Measurements from ENCODE around the gene ASMT.

DNA sequence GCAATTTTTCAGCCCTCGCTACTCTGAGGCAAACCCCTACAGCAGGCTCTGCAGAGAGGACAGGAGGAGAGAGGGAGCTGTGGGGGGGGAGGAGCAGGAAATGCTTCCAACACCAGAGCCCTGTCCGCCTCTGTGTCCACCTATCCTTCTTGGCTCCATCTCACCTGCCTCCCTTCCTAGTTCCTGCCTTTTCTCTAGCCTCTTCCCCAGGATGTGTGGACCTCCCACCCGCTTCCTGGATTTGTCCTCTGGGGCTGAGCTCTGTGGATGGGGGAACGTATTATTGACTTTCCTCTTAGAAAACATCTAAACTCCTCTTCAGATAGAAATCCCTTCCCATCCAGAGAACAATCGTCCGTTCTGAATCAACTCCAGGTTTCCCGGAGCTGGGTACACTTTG is 14.4 kb downstream of the ASMT start:
- TF ChIP-seq, protein P1, sequence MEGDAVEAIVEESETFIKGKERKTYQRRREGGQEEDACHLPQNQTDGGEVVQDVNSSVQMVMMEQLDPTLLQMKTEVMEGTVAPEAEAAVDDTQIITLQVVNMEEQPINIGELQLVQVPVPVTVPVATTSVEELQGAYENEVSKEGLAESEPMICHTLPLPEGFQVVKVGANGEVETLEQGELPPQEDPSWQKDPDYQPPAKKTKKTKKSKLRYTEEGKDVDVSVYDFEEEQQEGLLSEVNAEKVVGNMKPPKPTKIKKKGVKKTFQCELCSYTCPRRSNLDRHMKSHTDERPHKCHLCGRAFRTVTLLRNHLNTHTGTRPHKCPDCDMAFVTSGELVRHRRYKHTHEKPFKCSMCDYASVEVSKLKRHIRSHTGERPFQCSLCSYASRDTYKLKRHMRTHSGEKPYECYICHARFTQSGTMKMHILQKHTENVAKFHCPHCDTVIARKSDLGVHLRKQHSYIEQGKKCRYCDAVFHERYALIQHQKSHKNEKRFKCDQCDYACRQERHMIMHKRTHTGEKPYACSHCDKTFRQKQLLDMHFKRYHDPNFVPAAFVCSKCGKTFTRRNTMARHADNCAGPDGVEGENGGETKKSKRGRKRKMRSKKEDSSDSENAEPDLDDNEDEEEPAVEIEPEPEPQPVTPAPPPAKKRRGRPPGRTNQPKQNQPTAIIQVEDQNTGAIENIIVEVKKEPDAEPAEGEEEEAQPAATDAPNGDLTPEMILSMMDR (conservative IDR thresholded peaks at IDR 0.05 in 1 of 2, IDR thresholded peaks at IDR 0.05 in 1 of 2; ENCODE audit: low read depth in 1 of 2, low read length in 2 of 2), result no peak
- no peak for TF ChIP-seq EZH2 (IDR thresholded peaks at IDR 0.05; ENCODE audit: low read length, missing control alignments)

All from fibroblast of lung (primary cell).